GM19240 (cell line): Measurements from ENCODE around the gene ZMYND8.
"Not testable (repeated sequence)": the region's sequence is repeated elsewhere in the genome, so short reads cannot be mapped to it uniquely, and the experiment has no call there.

Experiments used
- DNase-seq: peaks from one replicate; pipeline ENCODE4 v3.0.0; 2011; ENCODE audit warnings: low spot score; ENCODE audit not compliant: insufficient read length

Gene ZMYND8

GRCh38 chr20:47370850-47371782 is 14.6 kb upstream of the ZMYND8 start:
- DNase-seq = no peak

- DNase-seq = no peak
Observed at GRCh38 chr20:47370214-47370613, 13.7 kb upstream of the ZMYND8 start.

- DNase-seq = no peak
Observed at GRCh38 chr20:47368301-47368700, 11.8 kb upstream of the ZMYND8 start.

- not testable (repeated sequence) for DNase-seq
Observed at GRCh38 chr20:47366301-47366700, 9.8 kb upstream of the ZMYND8 start.

- no peak for DNase-seq
Observed at GRCh38 chr20:47365023-47365764, 8.7 kb upstream of the ZMYND8 start.

- no peak for DNase-seq
Observed at GRCh38 chr20:47362361-47363219, 6.1 kb upstream of the ZMYND8 start.

GRCh38 chr20:47361057-47361915 is 4.8 kb upstream of the ZMYND8 start:
- DNase-seq = no peak

GRCh38 chr20:47360297-47361056 is 4.0 kb upstream of the ZMYND8 start:
- DNase-seq = no peak

GRCh38 chr20:47359530-47360296 is 3.2 kb upstream of the ZMYND8 start:
- DNase-seq = no peak

- DNase-seq = no peak
Observed at GRCh38 chr20:47358672-47359529, 2.4 kb upstream of the ZMYND8 start.

GRCh38 chr20:47358039-47358671 is 1.7 kb upstream of the ZMYND8 start:
- no peak for DNase-seq

GRCh38 chr20:47357296-47358038 is 968 bp upstream of the ZMYND8 start:
- no peak for DNase-seq

GRCh38 chr20:47356220-47356525 is 326 bp downstream of the ZMYND8 start:
- DNase-seq = no peak

- DNase-seq = no peak
Observed at GRCh38 chr20:47355489-47356219, 845 bp downstream of the ZMYND8 start.

GRCh38 chr20:47354714-47355488 is 1.6 kb downstream of the ZMYND8 start:
- no peak for DNase-seq

- no peak for DNase-seq
Observed at GRCh38 chr20:47354464-47354713, 2.1 kb downstream of the ZMYND8 start.
